GM19463 (cell line): ENCODE measurements around the gene PHLDB3.
A peak's percentile ranks its signal among the peaks of the same experiment; 100 is the strongest.
"Not testable (repeated sequence)": the region's sequence is repeated elsewhere in the genome, so short reads cannot be mapped to it uniquely, and the experiment has no call there.

Experiments used
- ATAC-seq: cut with Tn5 transposase; IDR thresholded peaks from one replicate; pipeline ENCODE4 v1.9.1; 2021; ENCODE audit warnings: mild to moderate bottlenecking, moderate library complexity; ENCODE audit not compliant: unreplicated experiment

The PHLDB3 gene

DNA sequence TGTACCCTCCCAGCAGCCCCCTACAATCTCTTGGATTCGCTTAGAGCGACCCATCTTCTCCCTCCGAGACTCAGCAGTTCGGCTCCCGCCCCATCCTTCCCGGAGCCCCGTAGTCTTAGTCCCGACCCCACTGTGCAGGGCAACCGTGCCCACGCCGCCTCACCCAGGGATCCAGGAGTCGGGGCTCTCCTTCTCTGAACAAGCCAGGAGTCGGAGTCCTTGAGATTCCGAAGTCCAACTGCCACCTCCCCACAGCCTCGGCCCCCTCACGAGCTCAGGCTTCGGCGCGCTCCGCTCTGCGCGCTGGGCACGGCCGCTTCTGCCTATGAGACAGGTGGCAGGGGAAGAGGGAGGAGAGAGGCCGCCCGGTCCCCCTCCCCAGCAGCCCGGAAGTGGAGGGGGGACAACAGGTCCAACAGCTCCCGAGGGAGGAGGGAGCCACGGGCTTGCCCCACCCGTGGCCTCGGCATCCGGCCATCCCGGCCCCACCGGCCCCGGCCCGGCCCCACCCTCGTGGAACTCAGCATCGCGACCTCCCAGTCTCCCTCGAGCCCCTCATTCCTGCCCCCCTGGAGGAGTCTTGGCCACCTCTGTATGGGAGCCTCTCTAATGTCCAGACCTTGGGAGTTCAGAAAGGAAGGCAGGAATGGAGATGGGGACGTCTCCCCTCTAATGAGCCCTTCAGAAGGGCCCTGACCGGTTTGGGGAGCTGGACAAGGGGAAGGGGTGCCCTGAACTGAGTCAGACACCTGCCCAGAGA is at the start of gene PHLDB3:
Gene PHLDB3 (minus strand): TSS at position 321 of the 760 bp plus-strand sequence. CDS start 628 bp downstream, outside the sequence.
- ATAC-seq = peak; percentile 29

DNA sequence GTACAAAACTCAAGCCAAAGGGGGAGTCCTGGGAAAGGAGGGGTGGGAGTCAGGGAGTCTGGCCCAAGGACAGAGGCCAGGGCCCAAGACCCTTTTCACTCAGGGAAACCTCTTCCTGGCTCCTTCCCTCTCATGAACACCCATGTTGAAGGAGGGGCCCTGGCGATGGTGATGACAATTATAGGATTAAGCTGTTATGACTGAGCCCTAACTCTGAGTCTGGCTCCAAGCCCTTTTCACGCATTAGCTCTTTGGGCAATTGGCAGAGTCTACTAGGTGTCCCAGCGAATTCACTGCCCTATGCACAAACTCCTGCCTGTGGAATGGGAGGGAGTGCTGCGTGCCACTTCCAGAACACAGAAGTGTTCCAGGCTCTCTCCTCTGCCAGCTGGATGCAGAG is 49.1 kb upstream of the PHLDB3 start:
- no peak for ATAC-seq

DNA sequence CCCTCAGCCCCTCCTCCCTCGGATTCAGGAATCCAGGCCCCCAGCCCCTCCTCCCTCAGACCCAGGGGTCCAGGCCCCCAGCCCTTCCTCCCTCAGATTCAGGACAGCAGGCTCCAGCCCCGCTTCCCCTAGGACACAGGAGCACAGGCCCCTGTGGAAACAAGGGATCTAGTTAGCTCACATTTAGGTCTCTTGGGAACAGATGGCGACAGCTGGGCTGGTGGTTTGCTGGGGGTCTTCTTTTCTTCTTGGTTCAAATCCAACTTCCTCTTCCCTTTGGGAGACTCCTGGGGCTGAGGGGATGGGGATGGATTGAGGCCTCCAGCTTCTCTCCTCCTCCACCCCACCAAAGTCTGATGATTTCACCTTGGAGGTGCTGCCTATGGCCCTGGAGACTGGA is 48.1 kb upstream of the PHLDB3 start:
- no peak for ATAC-seq

DNA sequence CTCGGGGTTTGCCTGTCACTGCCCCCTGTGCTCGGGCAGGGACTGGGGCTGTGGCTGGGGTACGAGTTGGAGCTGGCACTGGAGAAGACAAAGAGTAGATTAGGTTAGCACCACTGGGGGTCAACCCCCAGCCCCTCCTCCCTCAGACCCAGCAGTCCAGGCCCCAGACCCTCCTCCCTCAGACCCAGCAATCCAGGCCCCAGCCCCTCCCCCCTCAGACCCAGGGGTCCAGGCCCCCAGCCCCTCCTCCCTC is 47.6 kb upstream of the PHLDB3 start:
- no peak for ATAC-seq

DNA sequence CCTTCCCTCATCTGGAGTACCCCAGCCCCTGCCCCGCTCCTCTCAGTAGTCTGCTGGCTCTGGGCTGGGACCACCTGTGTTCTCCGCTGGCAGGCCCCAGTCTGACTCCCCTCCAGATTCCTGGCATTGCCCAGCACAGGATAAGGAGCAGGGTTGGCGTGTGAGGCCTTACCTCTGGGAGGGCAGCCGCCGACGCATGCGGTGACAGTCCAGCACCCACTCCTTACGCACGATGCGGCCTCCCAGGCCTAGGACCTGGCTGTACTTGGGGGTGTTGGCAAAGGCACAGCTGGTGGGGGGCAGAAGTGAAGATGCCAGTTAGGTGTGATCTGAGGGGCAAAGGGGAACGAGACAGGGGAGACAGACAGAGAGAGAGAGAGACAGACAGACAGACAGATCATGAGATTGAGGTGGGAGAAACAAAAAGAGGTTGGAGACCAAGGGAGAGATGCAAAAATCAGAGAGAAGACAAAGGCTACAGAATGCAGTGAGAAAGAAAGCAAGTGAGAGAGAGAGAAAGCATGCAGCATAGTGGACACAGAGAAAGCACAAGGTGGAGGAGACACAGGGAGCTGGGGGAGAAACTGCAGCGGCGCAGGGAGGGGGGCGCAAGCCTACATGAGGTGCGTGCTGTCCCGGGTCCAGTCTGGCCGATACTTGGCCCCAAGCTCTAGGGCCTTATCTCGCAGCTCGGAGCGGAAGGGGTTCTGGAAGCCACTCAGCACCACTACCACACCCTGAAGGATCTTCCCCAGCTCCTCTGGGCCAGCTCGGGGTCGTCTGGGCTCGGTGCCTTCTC is 47.1 kb upstream of the PHLDB3 start:
- ATAC-seq = no peak

DNA sequence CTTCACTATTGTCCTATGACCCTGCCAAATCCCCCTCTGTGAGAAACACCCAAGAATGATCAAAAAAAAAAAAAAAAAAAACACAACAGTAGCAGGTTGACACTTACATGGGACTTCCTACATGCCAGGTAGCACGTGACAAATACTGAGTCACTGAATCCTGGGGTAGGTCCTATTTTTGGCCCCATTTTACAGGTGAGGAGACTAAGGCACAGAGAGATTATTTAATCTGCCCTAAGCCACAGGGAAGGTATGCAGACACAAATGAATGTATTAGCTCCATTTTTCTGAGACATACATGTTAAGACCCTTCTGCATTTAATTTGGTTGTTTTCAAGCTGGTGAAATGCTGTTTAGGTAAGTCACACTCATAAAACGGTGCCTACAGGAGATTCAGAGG is 44.2 kb upstream of the PHLDB3 start:
- no peak for ATAC-seq

DNA sequence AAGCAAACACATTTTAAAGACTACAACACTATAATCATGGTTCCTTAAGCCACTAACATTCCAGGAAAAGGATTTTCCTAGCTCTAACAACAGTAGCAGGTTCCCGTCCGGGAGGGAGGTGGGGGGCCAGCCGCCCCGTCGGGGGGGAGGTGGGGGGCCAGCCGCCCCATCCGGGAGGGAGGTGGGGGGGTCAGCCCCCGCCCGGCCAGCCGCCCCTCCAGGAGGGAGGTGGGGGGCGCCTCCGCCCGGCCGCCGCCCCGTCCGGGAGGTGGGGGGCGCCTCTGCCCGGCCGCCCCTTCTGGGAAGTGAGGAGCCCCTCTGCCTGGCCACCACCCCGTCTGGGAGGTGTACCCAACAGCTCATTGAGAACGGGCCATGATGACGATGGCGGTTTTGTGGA is 43.4 kb upstream of the PHLDB3 start:
- ATAC-seq = not testable (repeated sequence)

DNA sequence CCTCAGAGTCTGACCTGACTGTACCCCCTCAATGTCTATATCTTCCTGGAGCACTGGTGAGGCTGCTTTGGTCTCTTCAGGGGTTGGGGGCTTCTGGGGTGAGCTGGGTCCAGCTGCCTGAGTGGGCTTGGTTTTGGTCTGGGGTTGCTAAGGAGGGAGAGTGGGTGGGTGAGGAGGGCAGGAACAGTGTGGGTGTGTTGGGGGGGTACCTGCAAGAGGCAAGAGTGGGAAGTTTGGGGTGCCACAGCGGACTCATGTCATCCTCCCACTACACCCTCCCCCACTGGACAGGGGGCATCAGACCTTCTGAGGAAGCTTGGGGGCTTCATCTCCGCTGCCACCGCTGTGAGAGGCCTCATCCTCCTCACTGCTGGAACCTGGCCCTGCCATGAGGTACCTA is 42.0 kb upstream of the PHLDB3 start:
- ATAC-seq = no peak

DNA sequence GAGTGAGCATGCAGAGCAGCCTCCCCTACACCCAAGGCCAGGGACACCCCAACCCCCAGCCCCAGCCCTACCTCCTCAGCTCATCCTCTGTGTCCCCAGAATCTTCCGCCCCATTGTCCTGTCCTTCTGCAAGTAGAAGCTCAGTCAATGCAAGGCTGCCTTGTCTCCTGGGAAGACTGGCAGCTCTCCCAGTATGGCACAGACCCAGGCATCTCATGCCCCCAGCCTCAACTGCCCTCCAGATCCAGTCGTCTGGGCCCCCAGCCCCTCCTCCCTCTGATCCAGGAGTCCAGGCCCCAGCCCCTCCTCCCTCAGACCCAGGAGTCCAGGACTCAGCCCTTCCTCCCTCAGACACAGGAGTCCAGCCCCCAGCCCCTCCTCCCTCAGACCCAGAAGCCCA is 41.4 kb upstream of the PHLDB3 start:
- ATAC-seq = no peak

DNA sequence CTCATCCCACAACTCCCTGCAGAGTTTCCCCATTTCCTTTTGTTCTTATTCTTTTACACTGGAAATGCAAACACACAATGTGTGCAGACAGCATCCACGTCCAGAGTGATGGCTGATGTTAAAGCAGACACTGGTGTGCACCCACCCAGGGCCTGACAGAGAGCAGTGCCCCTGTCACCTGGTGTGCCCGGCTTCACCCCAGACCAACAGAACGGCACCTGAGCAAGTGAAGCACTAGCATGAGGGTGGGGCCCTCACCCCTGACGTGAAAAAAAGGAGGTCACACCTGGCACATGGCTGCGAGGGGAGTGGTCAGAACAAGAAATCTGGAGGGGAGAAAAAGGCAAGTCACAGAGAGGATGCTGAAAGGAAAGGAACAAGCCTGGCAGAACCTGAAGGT is 40.7 kb upstream of the PHLDB3 start:
- ATAC-seq = no peak

DNA sequence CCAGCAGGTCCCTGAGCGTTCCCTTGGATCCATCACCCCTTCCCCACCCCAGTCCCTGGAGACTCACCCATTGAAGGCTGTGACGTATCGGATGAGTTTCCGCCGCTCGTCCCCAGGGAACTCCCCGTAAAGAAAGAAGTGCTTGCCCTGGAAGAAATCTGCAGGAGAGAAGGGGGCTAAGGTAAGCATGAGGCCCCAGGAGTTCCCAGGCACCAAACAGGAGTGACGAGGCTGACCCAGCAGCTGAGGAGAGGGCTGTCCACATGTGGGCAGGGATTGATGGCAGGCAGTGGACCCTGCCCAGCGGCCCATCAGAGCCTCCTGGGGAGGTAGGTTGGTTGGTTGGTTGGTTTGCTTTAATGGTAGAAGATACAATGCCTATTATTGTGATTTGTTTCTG is 39.5 kb upstream of the PHLDB3 start:
- no peak for ATAC-seq

DNA sequence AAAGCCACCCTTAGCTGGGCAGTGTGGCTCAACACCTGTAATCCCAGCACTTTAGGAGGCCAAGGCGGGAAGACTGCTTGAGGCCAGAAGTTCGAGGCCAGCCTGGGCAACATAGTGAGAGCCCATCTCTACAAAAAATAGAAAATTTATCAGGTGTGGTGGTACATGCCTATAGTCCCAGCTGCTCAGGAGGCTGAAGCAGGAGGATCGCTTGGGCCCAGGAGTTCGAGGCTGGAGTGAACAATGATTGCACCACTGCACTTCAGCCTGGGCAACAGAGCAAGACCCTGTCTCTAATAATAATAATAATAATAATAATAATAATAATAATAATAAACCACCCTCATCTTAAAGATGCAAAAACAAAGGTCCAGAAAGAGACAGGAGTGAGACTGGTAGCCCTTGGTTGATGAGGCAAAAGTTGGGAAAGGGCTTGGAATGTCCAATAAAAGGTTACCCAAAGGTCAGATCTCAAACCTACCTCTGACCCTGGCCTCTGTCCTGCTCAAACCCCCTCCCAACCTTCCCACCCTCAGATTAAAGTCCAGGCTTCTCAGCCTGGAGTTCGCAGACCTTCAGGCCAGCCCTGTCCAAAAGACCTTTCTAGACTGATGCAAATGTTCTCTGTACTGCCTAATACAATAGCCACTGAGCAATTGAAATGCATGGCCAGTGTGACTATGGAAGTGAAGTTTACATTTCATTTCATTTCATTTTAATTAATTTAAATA is 37.5 kb upstream of the PHLDB3 start:
- ATAC-seq = no peak

DNA sequence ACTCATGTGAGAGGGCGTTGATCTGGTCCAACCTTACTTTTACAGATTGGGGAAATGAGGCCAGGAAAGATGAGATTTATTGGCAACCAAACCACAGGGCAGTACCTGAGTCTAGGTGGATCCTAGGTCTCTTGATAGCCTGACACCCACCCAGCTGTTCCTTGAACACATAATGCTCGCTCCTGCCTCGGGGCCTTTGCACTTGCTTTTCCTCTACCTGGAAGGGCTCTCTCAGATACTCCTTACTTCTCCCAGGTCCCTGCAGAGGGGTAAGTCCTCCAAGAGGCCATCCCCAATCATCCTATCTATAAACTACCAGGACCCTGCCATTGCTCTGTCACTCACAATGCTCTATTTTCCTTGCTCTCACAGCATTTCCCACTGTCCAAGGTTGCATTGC is 35.8 kb upstream of the PHLDB3 start:
- ATAC-seq = no peak

DNA sequence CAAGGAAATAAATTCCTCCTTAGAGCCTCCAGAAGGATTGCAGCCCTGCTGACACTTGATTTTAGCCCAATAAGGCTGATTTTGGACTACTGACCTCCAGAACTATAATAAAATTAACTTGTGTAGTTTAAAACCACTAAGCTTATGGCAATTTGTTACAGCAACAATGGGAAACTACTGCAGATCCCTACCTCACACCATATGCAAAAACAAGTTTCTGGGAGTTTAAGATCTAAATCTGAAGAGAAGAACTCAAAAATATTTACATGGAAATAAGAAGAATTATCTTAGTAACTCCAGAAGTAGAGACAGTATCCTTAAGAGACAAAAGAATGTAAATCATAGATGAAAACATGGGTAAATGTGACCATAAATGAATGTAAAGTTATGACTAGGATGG is 34.4 kb upstream of the PHLDB3 start:
- no peak for ATAC-seq

DNA sequence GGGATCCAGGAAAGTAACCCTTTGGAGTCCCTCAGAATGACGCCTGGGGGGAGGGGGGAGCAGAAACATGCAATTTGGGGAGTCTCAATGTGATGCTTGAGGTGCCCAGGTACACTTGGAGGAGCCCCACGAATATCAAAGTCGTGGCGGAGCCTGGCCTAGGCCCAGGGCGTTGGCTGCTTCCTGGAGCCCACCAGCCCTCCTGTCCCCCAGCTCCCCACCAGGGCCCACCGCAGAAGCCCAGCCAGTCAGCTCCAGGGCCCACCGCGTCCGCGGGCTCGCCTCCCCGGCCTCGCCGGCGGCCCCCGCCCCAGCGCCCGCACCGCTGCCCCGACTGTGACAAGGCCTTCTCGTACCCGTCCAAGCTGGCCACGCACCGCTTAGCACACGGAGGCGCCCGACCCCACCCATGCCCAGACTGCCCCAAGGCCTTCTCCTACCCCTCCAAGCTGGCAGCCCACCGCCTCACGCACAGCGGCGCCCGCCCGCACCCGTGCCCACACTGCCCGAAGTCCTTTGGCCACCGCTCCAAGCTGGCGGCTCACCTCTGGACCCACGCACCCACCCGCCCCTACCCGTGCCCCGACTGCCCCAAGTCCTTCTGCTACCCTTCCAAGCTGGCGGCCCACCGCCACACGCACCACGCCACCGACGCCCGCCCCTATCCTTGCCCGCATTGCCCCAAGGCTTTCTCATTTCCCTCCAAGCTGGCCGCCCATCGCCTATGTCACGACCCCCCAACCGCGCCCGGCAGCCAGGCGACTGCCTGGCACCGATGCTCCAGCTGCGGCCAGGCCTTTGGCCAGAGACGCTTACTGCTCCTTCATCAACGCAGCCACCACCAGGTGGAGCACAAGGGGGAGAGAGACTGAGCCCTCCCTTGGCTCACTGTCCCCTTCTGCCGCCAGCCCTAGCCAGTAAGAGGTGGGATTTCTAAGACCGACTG is 30.5 kb upstream of the PHLDB3 start:
- no peak for ATAC-seq

DNA sequence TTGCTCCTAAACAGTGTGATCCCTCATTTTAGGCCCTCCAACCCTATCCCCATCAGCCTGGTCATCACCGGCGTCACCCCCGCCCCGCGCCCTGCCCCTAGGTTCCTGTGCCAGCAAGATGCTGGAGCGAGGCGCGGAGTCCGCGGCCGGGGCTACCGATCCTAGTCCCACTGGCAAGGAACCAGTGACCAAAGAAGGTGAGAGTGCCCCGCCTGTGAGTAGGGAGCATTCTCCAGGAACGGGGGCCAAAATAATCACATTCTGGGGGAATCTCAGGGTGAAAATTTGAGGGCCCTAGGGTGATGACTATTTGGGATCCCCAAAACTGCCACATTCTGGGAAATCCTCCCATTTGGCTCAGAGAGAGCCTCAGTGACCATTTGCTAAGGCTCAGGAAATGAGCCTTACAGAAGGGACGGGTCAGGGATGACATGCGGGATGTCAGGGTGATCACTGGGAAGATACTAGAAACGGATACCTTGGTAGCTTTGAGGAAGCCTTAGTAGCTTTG is 29.8 kb upstream of the PHLDB3 start:
- no peak for ATAC-seq

DNA sequence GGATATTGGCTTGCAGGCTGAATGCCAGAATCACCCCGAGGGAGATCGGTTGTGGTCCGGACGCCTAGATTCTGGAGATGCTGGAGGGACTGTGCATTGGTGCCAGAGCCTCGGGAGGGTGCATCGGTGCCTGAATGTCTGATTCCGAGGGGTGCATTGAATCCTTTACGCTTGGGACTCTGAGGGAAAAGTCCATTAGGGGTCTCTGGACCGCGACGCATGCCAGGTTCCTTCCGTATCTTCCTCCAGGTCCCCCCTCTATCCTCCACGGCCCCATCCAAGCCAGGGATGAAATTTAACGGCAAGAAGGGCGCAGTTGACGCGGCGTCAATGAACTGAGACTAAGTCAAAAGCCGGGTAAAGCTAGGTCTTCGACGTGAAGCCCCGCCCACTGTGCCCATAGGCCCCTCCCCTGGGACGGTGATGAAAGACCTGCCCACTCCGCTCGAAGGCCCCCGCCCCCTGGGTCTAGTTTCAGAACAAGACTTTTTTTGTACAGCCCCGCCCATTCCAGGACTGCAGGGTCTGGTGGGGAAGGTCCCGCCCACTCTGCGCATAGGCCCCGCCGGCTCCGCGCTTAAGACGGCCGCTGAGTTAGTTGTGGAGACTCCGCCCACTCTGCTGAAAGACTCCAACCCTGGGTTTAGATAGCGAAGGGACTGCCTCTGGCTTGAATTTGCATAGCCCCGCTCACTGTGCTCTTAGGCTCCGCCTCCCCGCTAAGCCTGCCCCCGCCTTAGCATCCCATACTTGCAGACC is 29.2 kb upstream of the PHLDB3 start:
- ATAC-seq = peak; percentile 51

DNA sequence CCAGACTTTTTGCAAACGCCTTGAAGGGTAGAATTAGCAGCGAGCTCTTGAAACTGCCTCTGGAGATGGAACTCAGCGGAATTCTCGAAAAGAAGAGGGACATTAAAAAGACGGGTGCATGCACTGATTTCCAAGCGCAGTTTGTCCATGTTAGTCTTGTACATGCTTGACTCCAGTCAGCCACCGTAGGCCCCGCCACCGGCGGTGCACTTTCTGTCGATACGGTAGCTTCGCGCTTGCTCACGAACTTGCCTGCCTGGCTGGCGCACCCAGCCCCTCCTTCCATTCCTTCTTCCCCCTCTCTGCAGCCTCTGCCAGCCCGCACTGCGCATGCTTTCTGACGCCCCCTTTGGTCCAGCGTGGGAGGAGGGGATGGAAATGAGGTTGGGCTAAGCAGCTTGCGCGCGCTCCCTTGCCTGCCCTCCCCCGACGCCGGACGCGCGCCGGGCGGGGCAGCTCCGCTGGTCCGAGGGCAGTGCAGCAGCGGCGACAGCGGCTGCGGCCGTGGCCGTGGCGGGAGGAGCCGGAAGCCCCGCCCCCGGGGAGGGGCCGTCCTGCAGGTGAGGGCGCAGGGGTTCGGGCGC is 28.5 kb upstream of the PHLDB3 start, which contains the start of gene ZNF575:
Gene ZNF575 (plus strand): TSS at position 227 of the 584 bp plus-strand sequence. CDS start 1,235 bp downstream, outside the sequence.
- ATAC-seq = peak; percentile 62

DNA sequence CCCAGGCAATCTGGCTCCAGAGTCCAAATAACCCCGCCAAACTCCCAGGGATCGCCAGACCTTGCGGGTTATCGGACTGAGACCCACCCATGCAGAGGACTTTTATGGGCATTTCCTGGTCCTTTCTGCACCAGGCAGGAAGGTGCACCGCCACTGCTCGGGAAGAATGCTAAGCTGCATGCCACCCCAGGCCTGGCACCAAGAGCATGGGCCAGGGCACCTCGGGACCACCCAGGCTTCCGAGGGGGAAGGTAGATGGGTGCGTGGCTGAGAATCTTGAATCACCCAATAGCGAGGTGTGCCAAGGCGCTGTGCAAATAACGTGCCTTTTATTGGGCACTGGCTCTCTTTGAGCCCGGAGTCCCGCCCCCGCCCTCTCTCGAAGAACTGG is 28.0 kb upstream of the PHLDB3 start:
- ATAC-seq = no peak
